ENCODE results near the gene AKAP17A.
A peak's percentile ranks its signal among the peaks of the same experiment; 100 is the strongest.

AKAP17A gene

DNA sequence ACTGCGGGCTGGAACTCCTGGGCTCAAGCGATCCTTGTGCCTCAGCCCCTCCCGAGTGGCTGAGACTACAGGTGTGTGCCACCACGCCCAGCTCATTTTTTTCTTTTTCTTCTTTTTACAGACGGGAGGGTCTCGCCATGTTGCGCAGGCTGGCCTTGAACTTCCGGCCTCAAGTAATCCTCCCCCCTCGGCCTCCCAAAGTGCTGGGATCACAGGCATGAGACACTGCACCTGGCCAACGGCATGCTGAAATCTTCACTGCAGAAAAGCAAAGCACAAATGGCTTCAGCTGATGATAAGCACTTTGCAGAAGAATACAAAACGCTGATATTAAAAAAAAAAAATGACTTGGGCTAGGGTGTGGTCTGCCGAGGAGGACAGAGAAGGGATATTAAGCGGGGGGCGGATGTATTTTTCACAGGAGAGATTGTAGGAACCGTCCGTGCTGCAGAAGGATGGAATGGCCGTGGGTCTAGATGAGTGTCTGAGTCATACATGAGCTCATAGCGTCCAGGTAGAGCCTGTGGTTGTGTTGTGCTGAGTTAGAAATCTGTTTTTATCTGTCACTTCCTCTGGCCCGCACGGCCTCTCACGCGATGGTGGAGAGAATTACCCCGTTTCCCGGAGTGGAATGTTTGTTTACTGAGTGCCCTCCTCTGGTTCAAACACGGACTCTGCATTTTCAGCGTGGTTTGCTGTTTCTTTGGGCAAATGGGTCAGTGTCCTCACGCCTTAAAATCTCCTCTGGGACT, 8.5 kb upstream of the AKAP17A start:
- DNase-seq (ENCODE audit: low spot score): no peak

DNA sequence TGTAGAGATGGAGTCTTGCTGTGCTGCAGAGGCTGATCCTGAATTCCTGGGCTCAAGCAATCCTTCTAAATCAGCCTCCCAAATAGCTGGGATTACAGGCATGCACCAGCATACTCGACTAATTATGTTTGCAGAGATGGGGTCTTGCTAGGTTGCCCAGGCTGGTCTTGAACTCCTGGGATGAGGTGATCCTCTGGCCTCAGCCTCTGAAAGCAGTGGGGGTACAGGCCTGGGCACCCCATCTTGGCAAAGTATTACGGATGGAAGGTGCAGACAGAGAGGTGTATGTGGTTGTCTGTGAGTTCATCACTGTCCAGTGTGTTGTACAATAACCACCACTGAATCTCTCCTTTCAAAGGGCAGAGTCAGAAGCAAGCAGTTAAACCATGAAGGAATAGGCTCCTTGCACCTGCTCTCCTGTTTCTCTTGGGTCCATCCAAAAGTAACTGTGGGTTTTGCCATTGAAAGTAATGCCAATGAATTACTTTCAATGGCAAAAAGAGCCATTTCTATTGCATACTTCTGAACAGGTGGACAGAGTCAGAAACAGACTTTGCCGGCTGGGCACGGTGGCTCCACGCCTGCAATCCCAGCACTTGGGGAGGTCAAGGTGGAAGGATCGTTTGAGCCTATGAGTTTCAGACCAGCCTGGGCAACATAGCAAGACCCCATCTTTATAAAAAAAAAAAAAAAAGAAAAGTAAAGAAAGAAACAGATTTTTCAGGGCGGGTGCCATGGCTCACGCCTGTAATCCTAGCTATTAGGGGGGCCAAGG, 7.0 kb upstream of the AKAP17A start:
- DNase-seq (ENCODE audit: low spot score): no peak

- DNase-seq (ENCODE audit: low spot score): no peak
Measured at GRCh38 chrX:1587161-1587560, 4.2 kb upstream of the AKAP17A start.

DNA sequence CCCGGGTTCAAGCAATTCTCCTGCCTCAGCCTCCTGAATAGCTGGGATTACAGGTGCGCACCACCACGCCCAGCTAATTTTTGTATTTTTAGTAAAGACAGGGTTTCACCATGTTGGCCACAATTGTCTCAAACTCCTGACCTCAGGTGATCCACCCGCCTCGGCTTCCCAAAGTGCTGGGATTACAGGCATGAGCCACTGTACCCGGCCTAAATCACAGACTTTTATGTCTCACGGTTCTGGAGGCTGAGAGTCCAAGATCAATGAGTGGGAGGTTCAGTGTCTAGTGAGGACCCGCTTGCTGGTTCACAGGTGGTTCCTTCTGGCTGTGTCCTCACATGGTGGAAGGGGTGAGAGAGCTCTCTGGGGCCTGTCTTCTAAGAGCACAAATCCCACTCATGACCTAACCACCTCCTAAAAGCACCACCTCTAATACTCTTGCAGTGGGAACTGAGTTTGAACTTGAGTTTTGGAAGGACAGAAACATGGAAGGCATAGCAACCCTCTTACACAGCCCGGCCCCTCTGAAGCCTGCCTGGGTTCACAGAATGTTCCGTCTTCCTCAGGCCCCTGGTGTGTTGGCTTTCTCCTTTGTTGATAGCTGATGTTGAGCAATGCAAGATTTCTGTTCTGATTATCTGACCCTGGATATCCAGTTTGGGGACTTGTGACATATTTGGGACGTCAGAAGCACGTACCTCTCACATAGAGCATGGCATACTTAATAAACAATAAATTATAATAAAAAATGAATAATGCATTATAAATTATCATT, 1.9 kb upstream of the AKAP17A start:
- no peak for DNase-seq (ENCODE audit: low spot score)

DNA sequence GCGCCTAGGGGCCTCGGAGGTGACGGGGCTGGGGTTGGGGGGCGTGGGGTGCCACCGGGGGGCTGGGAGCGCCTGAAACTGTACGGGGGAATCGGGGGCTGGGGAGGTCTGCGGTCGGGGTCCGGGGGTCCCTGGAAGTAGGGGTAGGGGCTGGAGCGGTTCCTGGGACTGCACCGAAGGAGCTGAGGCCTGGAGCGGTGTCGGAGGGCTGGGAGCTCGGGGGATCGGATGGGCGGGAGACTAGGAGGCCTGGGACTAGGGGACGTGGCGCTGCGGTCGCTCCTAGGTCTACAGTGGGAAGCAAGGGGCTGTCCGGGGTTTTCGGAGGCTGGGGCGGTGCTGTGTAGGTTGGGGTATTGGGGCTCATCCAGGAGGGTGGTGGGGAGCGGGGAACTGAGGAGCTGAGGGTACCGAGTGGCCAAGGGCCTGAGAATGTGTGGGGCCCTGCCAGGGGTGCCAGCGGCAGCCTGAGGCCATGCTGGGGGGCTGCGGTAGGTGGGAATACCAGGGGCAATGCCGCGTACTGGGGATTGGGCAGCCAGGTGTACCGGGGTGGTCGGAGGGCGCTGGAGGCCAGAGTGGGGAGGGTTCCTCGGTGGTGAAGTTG, 562 bp downstream of the AKAP17A start:
- peak; percentile 20 for DNase-seq (ENCODE audit: low spot score)

DNA sequence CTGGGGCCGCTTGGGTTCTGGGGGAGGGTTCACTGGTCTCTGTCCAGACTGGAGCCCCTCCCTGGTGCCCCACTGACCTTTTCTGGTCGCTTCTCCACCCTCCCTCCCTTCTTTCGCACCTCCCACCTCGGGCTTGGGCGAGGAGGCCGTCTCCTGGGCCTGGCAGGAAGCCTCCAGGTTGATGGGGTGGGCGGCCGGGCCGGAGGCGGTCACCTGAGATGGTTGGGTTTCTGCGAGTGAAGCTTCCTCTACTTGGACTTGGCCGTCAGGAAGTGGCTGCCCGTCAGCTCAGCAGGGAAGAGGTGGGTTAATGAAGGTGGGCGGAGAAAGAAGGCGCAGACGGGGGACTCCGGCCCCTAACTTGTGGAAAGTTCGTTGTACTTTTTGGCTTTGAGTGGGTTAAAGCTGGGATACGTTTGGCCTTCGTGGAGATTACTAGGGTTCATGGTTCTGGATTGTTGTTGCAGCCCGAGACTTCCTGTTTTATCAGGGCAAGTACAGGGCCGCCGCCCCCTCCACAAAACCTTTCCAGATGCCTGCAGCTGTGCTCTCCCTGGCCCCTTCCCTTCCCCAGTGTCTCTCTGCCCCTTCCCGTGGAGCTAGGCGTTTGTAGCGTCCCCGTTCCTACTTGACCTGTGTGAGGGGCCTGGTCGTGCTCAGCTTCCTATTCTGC, 1.2 kb downstream of the AKAP17A start:
- no peak for DNase-seq (ENCODE audit: low spot score)

DNA sequence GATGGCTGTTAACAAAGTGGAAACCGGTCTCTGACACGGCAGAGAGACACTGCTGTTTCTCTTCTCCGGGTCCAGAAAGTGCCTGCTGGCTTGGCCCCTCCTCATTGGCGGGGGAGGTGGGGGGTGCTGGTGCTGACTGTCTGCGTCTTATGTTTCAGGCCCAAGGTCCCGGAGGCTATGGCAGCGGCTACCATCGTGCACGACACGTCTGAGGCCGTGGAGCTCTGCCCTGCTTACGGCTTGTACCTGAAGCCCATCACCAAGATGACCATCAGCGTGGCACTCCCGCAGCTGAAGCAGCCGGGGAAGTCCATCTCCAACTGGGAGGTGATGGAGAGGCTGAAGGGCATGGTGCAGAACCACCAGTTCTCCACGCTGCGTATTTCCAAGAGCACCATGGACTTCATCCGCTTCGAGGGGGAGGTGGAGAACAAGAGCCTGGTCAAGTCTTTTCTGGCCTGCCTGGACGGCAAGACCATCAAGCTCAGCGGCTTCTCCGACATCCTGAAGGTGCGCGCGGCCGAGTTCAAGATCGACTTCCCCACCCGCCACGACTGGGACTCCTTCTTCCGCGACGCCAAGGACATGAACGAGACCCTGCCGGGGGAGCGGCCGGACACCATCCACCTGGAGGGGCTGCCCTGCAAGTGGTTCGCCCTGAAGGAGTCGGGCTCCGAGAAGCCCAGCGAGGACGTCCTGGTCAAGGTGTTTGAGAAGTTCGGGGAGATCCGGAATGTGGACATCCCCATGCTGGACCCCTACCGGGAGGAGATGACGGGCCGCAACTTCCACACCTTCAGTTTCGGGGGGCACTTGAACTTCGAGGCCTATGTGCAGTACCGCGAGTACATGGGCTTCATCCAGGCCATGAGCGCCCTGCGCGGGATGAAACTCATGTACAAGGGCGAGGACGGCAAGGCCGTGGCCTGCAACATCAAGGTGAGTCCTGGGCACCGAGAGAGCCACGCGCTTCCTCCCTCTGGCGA, 2.2 kb downstream of the AKAP17A start:
- DNase-seq (ENCODE audit: low spot score): no peak

- no peak for DNase-seq (ENCODE audit: low spot score)
Measured at GRCh38 chrX:1595711-1596060, 4.3 kb downstream of the AKAP17A start.

GRCh38 chrX:1596676-1597344, 5.4 kb downstream of the AKAP17A start:
- DNase-seq (ENCODE audit: low spot score): no peak

GRCh38 chrX:1597345-1598020, 6.1 kb downstream of the AKAP17A start:
- no peak for DNase-seq (ENCODE audit: low spot score)

DNA sequence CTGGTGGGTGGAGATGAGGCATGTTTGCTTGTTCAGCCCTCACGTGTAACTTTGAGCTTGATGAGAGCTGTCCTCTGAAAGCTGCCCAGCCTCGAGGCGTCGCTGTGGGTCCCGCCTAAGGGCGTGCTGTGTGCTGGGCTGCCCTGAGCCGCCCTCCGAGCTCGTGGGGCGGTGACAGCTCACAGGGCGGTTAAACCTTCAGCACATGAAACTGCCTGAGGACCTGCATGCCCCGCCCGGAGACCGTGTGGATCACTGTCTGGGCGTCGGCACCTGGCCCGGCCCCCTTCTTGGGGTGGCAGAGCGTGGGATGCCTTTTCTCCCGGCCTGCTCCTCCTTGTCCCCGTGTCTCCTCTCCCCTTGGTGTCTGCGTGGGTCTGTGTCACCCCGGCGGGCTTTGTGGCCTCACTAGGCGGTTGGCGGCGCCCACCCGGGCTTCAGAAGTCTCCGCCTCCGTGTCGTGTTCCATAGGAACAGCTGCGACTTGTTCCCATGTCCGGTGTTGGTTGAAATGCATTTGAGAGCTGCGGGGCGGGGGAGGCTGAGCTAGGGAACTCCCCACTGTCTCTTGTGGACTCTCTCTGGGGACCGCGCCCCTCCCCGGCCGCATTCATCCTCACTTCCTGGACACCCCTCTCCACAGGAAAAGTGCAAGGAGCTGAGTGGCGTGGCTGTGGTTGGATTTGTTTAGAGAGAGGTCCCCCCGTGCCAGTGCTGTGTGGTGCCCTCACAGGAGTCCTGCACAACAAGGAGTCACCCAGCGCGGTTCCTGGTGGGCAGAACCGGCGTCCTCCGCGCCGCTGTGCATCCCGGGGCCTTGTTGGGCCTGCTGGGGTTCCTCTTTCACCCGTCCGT, 6.8 kb downstream of the AKAP17A start:
- DNase-seq (ENCODE audit: low spot score): no peak

DNA sequence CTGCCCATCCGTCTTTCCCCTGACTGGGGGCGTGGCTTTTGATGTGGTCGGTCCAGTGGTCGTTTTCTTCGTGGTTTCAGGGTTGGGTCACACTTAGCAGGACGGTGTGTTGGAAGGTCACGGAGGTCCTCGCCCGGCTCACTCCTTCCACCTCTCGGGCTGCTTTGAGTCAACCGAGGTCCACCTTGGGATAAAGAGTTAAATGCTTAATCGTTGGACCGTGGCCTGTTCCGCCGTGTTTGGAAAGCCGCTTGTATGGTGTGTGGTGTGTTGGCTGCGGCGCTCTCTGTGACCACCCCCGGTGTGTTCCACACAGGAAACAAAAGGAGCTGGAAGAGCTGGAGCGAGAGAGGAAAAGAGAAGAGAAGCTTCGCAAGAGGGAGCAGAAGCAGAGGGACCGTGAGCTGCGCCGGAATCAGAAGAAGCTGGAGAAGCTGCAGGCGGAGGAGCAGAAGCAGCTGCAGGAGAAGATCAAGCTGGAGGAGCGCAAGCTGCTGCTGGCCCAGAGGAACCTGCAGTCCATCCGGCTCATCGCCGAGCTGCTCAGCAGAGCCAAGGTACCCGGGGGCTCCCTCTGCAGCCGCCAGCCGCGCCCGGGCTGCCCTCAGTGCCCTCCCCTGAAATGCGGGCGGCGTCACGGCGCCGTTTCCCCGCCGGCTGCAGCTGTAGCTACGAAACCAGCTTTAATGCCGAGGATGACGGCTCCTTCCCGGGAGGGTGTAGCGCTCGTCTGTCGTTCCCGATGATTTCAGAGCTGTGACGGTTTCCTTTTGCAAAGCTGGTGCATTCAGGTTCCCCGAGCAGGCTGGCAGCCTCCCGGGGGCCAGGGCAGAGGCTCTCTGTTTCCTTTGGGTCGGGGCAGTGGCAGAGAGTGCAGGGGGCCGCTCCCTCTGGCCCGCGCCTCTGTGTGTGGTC, 7.7 kb downstream of the AKAP17A start:
- DNase-seq (ENCODE audit: low spot score): no peak

DNA sequence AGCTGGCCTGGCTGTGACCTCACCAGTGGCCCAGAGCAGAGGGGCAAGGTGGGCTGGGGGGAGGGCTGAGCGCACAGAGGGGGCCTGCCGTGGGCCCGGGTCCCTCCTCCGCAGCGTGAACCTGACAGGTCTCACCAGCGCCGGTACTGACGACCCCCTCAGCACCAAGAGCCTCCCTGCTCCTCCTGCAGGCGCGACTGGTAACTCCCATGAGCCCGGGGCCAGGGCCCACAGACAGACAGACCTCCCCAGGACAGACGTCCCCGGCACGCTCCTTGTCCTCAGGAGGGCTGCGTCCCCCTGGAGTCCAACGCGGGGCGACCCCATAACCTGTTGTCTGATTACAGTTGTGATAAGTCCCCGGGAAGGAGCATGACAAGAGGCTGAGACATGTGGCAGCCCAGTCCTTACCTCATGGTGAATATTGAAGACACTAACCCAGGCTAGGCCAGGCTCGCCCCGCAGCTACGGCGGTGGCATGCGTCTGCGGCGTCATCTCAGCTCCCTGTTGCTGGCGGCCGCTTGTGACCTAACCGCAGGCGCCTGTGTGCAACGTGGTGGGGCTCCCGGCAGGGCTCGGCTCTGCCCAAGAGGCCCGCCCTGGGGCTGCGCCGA, 8.5 kb downstream of the AKAP17A start:
- no peak for DNase-seq (ENCODE audit: low spot score)

GRCh38 chrX:1600406-1601050, 9.1 kb downstream of the AKAP17A start:
- no peak for DNase-seq (ENCODE audit: low spot score)

DNA sequence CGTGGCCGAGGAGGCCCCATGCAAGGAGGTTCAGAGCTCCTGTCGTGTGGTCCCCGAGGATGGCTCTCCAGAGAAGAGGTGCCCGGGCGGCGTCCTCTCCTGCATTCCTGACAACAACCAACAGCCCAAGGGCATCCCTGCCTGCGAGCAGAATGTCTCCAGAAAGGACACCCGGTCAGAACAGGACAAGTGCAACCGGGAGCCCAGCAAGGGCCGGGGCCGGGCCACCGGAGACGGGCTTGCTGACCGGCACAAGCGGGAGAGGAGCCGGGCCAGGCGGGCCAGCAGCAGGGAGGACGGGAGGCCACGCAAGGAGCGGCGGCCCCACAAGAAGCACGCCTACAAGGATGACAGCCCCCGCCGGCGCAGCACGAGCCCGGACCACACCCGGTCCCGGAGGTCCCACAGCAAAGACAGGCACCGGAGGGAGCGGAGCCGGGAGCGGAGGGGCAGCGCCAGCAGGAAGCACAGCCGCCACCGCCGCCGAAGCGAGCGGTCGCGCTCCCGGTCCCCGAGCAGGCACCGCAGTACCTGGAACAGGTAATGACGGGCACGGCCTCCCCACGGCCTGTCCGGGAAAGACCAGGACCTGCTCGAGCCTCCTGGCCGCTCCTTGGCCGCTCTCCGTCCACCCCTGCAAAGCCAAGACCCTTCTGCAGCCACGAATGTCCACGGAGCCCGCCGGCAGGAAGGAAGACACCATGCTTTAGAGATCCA, 9.8 kb downstream of the AKAP17A start:
- no peak for DNase-seq (ENCODE audit: low spot score)

GRCh38 chrX:1601768-1602085, 10.3 kb downstream of the AKAP17A start:
- no peak for DNase-seq (ENCODE audit: low spot score)
